Common myeloid progenitor, CD34-positive (primary cell): ENCODE results near the gene ZNF320.
"Not testable (repeated sequence)": the region's sequence is repeated elsewhere in the genome, so short reads cannot be mapped to it uniquely, and the experiment has no call there.

Source experiments
- CTCF ChIA-PET: fragments of 350-600 bp; sonication (Branson Sonifier 250); formaldehyde crosslinking; loops from one replicate; lab custom pipeline; 2021; ENCODE audit warnings: antibody characterized with exemption; lab: Charles Lee
- POLR2A ChIA-PET: fragments of 350-600 bp; sonication (Branson Sonifier 250); formaldehyde crosslinking; loops from one replicate; lab custom pipeline; 2021; ENCODE audit warnings: antibody characterized with exemption; lab: Charles Lee
- DNase-seq, 3 donors: peaks; one replicate each; pipeline versions ENCODE4 v3.0.0 to v3.0.0-alpha.2; 2013
- H3K27ac ChIP-seq, 2 experiments: 1 replicate in 1 of 2; 2 replicates in 1 of 2; pipeline ENCODE4 v1.7.0; 2013; ENCODE audit warnings: inconsistent platforms in 2 of 2, low read length in 2 of 2, mild to moderate bottlenecking in 2 of 2, low read depth in 1 of 2, moderate library complexity in 1 of 2; ENCODE audit not compliant: severe bottlenecking in 2 of 2, insufficient read depth in 1 of 2, poor library complexity in 1 of 2
- H3K27me3 ChIP-seq, 5 experiments: replicated peaks in 2 of 5; 1 replicate in 3 of 5; 2 replicates in 2 of 5; pipeline versions ENCODE4 v1.6.1 to v1.7.0; 2013; ENCODE audit warnings: low read length in 4 of 5, mild to moderate bottlenecking in 2 of 5, moderate library complexity in 2 of 5, inconsistent platforms in 1 of 5; ENCODE audit not compliant: insufficient read depth in 5 of 5, control insufficient read depth in 4 of 5
- H3K36me3 ChIP-seq, 4 experiments: 1 replicate in 2 of 4; 2 replicates in 2 of 4; pipeline versions ENCODE4 v1.6.1 to v1.7.0; 2013; ENCODE audit warnings: low read length in 3 of 4, control low read depth in 1 of 4, mild to moderate bottlenecking in 1 of 4; ENCODE audit not compliant: control insufficient read depth in 4 of 4, insufficient read depth in 4 of 4
- H3K4me1 ChIP-seq, 4 experiments: 1 replicate in 3 of 4; 2 replicates in 1 of 4; pipeline versions ENCODE4 v1.6.1 to v1.7.1; 2013; ENCODE audit warnings: low read length in 3 of 4, mild to moderate bottlenecking in 3 of 4, control low read depth in 1 of 4, inconsistent platforms in 1 of 4, moderate library complexity in 1 of 4; ENCODE audit not compliant: control insufficient read depth in 4 of 4, insufficient read depth in 4 of 4; ENCODE audit errors: control extremely low read depth in 1 of 4
- H3K4me3 ChIP-seq, 7 experiments: 1 replicate in 4 of 7; 2 replicates in 3 of 7; pipeline versions ENCODE4 v1.5.1 to v1.7.0; 2013; ENCODE audit warnings: mild to moderate bottlenecking in 7 of 7, low read length in 6 of 7, moderate library complexity in 6 of 7, inconsistent platforms in 2 of 7, low read depth in 2 of 7, control low read depth in 1 of 7; ENCODE audit not compliant: insufficient read depth in 4 of 7, control insufficient read depth in 1 of 7; ENCODE audit errors: extremely low read depth in 1 of 7
- H3K9me3 ChIP-seq, 5 experiments: 1 replicate in 4 of 5; 2 replicates in 1 of 5; pipeline versions ENCODE4 v1.6.1 to v1.7.1; 2013; ENCODE audit warnings: low read length in 4 of 5, mild to moderate bottlenecking in 2 of 5, inconsistent platforms in 1 of 5, low read depth in 1 of 5, moderate library complexity in 1 of 5; ENCODE audit not compliant: control insufficient read depth in 4 of 5, insufficient read depth in 2 of 5; ENCODE audit errors: control extremely low read depth in 1 of 5
- WGBS: methylation state at CpG from one replicate; pipeline ENCODE4 v1.1.5; 2013; ENCODE audit not compliant: insufficient coverage; 5-methylcytosine and 5-hydroxymethylcytosine counted together

Gene ZNF320

DNA sequence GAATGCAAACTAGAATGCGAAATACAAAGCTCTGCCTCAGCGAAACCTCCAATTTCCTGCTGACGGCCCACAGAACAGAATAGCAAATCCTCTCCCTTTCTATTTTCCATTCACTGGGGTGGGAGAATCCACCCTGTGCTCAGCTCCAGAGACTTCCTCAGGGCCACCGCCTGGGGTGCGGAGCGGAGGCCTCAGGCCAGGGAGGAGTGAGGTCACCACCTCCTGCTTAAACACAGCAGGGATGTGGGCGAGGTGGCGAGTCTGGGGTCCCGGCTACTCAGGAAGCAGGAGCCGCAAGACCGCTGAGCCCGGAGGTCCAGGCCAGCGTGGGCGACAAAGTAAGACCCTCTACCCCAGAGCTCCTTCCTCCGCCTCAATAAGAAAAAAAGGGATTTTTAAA is 666 bp upstream of the ZNF320 start:
- Histone ChIP-seq H3K27me3 (no peaks in the 10 kb centered on the region), H3K27ac (peak overlapping the region in 1 of 2 experiments; percentile 93), H3K4me1 (peaks cover 0 to 16% (median 12%) of the 10 kb centered on the region in 4 experiments), H3K36me3 (peaks cover 0 to 18% (median 6%) of the 10 kb centered on the region in 4 experiments), H3K4me3 (peak overlapping the region in 5 of 7 experiments; percentile 83 to 99 (median 91)), H3K9me3 (peaks cover 0 to 6% (median 0%) of the 10 kb centered on the region in 5 experiments)
- DNase-seq: no peak
- WGBS: 94% methylated on average over 14 of the region's 15 CpGs
- ChIA-PET CTCF (no interaction called here), POLR2A (no interaction called here)

DNA sequence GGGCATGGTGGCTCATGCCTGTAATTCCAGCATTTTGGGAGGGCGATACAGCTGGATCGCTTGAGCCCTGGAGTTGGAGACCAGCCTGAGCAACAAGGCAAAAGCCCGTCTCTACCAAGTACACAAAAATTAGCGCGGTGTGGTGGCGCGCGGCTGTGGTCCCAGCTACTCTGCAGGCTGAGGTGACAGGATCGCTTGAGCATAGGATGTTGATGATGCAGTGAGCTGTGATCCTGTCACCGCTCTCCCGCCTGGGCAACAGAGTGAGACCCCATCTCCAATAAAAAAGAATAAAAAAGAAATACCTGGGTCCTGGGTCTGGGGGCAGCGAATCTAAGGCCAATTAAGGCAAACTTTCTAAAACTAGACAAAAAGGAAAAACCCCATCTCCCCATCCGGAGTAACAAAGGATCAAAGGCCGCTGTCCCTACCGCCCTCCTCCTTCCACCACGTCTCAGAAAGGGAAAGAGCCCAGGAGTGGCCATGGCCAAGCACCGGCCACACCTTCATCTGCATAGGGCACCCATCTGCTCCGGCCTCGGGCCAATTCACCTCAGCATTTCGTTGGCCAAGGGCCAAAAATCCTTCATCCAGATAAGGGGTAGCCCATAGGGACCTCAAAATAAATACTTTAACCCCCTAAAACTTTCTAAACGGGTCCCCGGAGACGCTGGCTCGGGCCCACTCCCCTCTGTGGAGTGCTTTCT is 851 bp downstream of the ZNF320 start:
- Histone ChIP-seq H3K4me1 (peaks cover 0 to 16% (median 12%) of the 10 kb centered on the region in 4 experiments), H3K27me3 (no peaks in the 10 kb centered on the region), H3K36me3 (peaks cover 0 to 21% (median 8%) of the 10 kb centered on the region in 4 experiments), H3K4me3 (peak overlapping the region; percentile 57 to 99 (median 89)), H3K9me3 (peaks cover 0 to 6% (median 0%) of the 10 kb centered on the region in 5 experiments), H3K27ac (peak overlapping the region; percentile 86 to 93)
- POLR2A ChIA-PET: no interaction called here
- DNase-seq: peak; percentile 5 to 44 (median 23)
- 50% methylated on average over 15 of the region's 24 CpGs for WGBS
- CTCF ChIA-PET: no interaction called here

- H3K27ac ChIP-seq: no peak overlapping the region
- H3K4me3 ChIP-seq: no peak overlapping the region
- peaks cover 0 to 17% (median 5%) of the 10 kb centered on the region in 5 experiments for H3K9me3 ChIP-seq
- no peaks in the 10 kb centered on the region for H3K27me3 ChIP-seq
- ChIA-PET CTCF (no interaction called here), POLR2A (no interaction called here)
- H3K36me3 ChIP-seq: peaks cover 22 to 61% (median 39%) of the 10 kb centered on the region in 4 experiments
- 35% methylated on average over 3 of the region's 4 CpGs for WGBS
- H3K4me1 ChIP-seq: peaks cover 0 to 4% (median 2%) of the 10 kb centered on the region in 4 experiments
- DNase-seq: no peak
These were observed 6.1 kb downstream of the ZNF320 start for GRCh38 chr19:52891336-52891735.

DNA sequence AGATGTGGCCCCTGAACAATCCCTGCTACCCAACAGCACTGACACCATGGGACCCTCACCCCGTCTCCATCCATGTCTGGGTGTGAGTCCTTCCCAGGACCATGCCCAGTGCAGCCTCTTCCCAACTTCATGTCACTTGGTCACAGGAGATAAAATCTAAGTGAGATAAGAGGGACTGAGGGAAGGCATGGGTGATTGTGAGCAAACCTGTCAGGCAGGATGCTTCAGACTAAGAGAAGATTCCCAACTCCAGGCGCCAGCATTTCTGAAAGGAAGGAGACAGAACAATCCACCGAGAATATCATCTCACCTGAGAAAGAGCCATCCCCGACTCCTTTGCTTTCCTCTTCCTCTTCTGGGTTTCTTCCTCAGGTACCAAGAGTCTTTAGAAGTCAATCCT is 7.5 kb downstream of the ZNF320 start:
- POLR2A ChIA-PET: no interaction called here
- Histone ChIP-seq H3K4me3 (no peak overlapping the region), H3K36me3 (peaks cover 26 to 73% (median 46%) of the 10 kb centered on the region in 4 experiments), H3K4me1 (no peaks in the 10 kb centered on the region), H3K9me3 (peaks cover 0 to 24% (median 12%) of the 10 kb centered on the region in 5 experiments), H3K27ac (no peak overlapping the region), H3K27me3 (no peaks in the 10 kb centered on the region)
- DNase-seq: no peak
- WGBS: 100% methylated on average over 2 of the region's 4 CpGs
- CTCF ChIA-PET: no interaction called here

GRCh38 chr19:52889076-52889475 is 8.4 kb downstream of the ZNF320 start:
- POLR2A ChIA-PET: no interaction called here
- Histone ChIP-seq H3K27me3 (no peaks in the 10 kb centered on the region), H3K36me3 (peaks cover 31 to 79% (median 51%) of the 10 kb centered on the region in 4 experiments), H3K4me1 (no peaks in the 10 kb centered on the region), H3K9me3 (peaks cover 0 to 28% (median 15%) of the 10 kb centered on the region in 5 experiments), H3K27ac (no peak overlapping the region), H3K4me3 (no peak overlapping the region)
- WGBS: 85% methylated on average over 4 of the region's 7 CpGs
- DNase-seq: no peak
- CTCF ChIA-PET: no interaction called here

DNA sequence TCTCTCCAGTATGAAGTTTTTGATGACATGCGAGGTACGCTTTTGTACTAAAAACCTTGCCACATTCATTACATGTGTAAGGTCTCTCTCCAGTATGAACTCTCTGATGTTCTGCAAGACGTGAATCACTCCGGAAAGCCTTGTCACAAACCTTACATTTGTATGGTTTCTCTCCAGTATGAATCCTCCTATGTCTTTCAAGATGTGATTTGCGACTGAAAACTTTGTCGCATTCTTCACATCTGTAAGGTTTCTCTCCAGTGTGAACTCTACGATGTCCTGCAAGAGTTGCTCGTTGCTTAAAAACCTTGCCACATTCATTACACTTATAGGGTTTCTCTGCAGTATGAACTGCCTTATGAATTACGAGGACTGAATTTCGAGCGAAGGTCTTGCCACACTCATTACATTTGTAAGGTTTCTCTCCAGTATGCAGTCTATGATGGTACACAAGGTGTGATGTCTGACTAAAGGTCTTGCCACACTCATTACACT is 16.5 kb downstream of the ZNF320 start:
- no peak for DNase-seq
- H3K4me3 ChIP-seq: peak overlapping the region in 1 of 7 experiments; percentile 4
- H3K27ac ChIP-seq: no peak overlapping the region
- 87% methylated on average over 10 of the region's 11 CpGs for WGBS
- peaks cover 39 to 75% (median 63%) of the 10 kb centered on the region in 4 experiments for H3K36me3 ChIP-seq
- peaks cover 16 to 81% (median 52%) of the 10 kb centered on the region in 5 experiments for H3K9me3 ChIP-seq
- H3K27me3 ChIP-seq: no peaks in the 10 kb centered on the region
- POLR2A ChIA-PET: no interaction called here
- no peaks in the 10 kb centered on the region for H3K4me1 ChIP-seq
- CTCF ChIA-PET: no interaction called here

DNA sequence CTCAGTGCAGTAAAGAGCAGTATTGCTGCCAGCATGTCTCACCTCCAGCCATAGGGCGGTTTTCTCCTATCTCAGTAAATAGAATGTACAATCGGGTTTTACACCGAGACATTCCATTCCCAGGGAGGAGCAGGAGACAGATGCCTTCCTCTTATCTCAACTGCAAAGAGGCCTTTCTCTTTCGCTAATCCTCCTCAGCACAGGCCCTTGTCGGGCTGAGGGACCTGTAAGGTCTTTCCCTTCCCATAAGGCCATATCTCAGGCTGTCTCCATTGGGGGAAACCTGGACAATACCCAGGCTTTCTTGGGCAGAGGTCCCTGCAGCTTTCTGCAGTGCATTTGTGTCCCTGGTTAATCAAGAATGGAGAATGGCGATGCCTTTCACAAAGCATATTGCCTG is 24.4 kb downstream of the ZNF320 start:
- H3K9me3 ChIP-seq: peaks cover 0 to 21% (median 3%) of the 10 kb centered on the region in 5 experiments
- H3K36me3 ChIP-seq, H3K27me3 ChIP-seq, H3K4me3 ChIP-seq, CTCF ChIA-PET, DNase-seq, H3K4me1 ChIP-seq, H3K27ac ChIP-seq, POLR2A ChIA-PET: not testable (repeated sequence)
- 98% methylated on average over 6 of the region's 6 CpGs for WGBS
